Heart left ventricle (tissue), 16 donors: ENCODE results near the gene SLC6A20. TPM values are rescaled to one million over a fixed set of nuclear protein-coding genes. Genes with fewer than 3 reads are reported as not detected.
A peak's percentile ranks its signal among the peaks of the same experiment; 100 is the strongest.

Experiments
- ATAC-seq, 4 donors: fragments of 200-7000 bp; cut with Tn5 transposase; one replicate each; pipeline ENCODE4 v1.9.1; 2020 to 2022; ENCODE audit warnings: moderate library complexity in 4 of 4, mild to moderate bottlenecking in 3 of 4, moderate number of reproducible peaks in 1 of 4
- DNase-seq, 5 donors: peaks; one replicate each; pipeline ENCODE4 v3.0.0-alpha.2; 2020
- H3K27ac ChIP-seq, 12 donors: fragments of 200-600 bp; sonication (generic) in 4 of 12; one replicate each; pipeline versions ENCODE4 v1.5.0 to v1.8.0; 2016 to 2022; ENCODE audit warnings: mild to moderate bottlenecking in 2 of 12
- H3K27me3 ChIP-seq, 9 donors: fragments of 200-600 bp; sonication (generic) in 2 of 9; one replicate each; pipeline versions ENCODE4 v1.5.1 to v1.8.0; 2016 to 2022; ENCODE audit warnings: mild to moderate bottlenecking in 3 of 9
- H3K36me3 ChIP-seq, 9 donors: fragments of 200-600 bp; sonication (generic) in 2 of 9; one replicate each; pipeline versions ENCODE4 v1.5.0 to v1.8.0; 2018 to 2022; ENCODE audit warnings: mild to moderate bottlenecking in 2 of 9
- H3K4me1 ChIP-seq, 12 donors: fragments of 200-600 bp; sonication (generic) in 4 of 12; one replicate each; pipeline versions ENCODE4 v1.5.0 to v1.8.0; 2016 to 2022; ENCODE audit warnings: mild to moderate bottlenecking in 3 of 12
- H3K4me3 ChIP-seq, 12 donors: fragments of 200-600 bp; sonication (generic) in 4 of 12; one replicate each; pipeline versions ENCODE4 v1.5.0 to v1.8.0; 2017 to 2022; ENCODE audit warnings: mild to moderate bottlenecking in 9 of 12, moderate library complexity in 4 of 12
- H3K9me3 ChIP-seq, 12 donors: fragments of 200-600 bp; sonication (generic) in 4 of 12; one replicate each; pipeline versions ENCODE4 v1.5.0 to v1.8.0; 2016 to 2022; ENCODE audit warnings: mild to moderate bottlenecking in 1 of 12
- CTCF ChIP-seq, 12 donors: fragments of 200-600 bp; sonication (generic) in 4 of 12; IDR thresholded peaks; one replicate each; pipeline versions ENCODE4 v1.5.0 to v1.8.0; 2018 to 2022; ENCODE audit warnings: antibody characterized with exemption in 12 of 12, mild to moderate bottlenecking in 5 of 12
- POLR2A ChIP-seq, 2 donors: fragments of 450-650 bp; IDR thresholded peaks; one replicate each; pipeline ENCODE4 v1.6.1; 2017; ENCODE audit warnings: antibody characterized with exemption in 2 of 2, mild to moderate bottlenecking in 2 of 2, moderate library complexity in 2 of 2
- WGBS, 4 donors: extraction: QIAGEN DNeasy Blood & Tissue Kit in 2 of 4; methylation state at CpG; one replicate each; pipeline versions ENCODE4 v1.1.5 to v1.1.7; 2013 to 2018; 5-methylcytosine and 5-hydroxymethylcytosine counted together
- intact Hi-C, 10 donors: fragments of 100-400 bp; cut with DNase I; formaldehyde crosslinking; loops; one replicate each; pipeline versions ENCODE4 v1.11.1 to v1.14.2; 2022
- polyA plus RNA-seq, 2 donors: library from polyadenylated mRNA; stranded (reverse); fragments of 200-250 nt; gene quantifications; one replicate each; pipeline ENCODE4 v1.2.3, GENCODE V29; 2013
- total RNA-seq, 9 donors: library from RNA; depleted of rRNA in 2 of 9; stranded (reverse); fragments of >200 nt in 2 of 9; fragmentation: NEBNext Ultra II Directional in 3 of 9; extraction: Animal tissue kit (Norgen Biotek cat#: 25700) in 3 of 9; gene quantifications; one replicate each; pipeline versions ENCODE4 v1.1.0 to v1.2.4, GENCODE V29; 2016 to 2023
- donor health status: ischemic (EF 13 %, LVEDD 7.1; RV severe dilation, severe dysfunction).
- donor health status: healthy with polysubstance abuse.
- donor health status: DM: no; HTN: yes; CAD: no.
- donor health status: DM: no; HTN: no; CAD: no.
- donor health status: ischemic (EF 25% LVEDD 6.9; RV normal size, moderate dysfunction).
- donor health status: ischemic (EF 25% LVEDD 5.7; RV mildly dilated, moderate dysfunction).
- donor health status: healthy.
- donor health status: DM: yes; HTN: yes; CAD: no.
- donor health status: ischemic (EF 35%, LVEDD 5.7; RV mildly dilated, moderate dysfunction).
- donor health status: nonischemic (EF 11% LVEDD 7.7; RV severe dilation, severe dysfunction).
- donor health status: DM: yes; HTN: yes; CAD: no.
- donor health status: PGD.
- donor health status: ischemic (EF 29% LVEDD 5.4; RV normal size, mild dysfunction).
- donor health status: nonischemic (EF 23%, LVEDD 6.1; RV moderate dilation, normal function).

The SLC6A20 gene
- total and polyA plus RNA-seq, 11 donors, result 0.12 to 0.59 (median 0.19) TPM; not detected in 8

- Histone ChIP-seq H3K27ac (peak within 1 kb of the TSS in 7 of 12 donors; percentile 17 to 53 (median 38)), H3K9me3 (no peaks in the 10 kb centered on the region), H3K4me3 (peak within 1 kb of the TSS; percentile 67 to 98 (median 86)), H3K36me3 (peaks cover 0 to 7% (median 0%) of the 10 kb centered on the region in 9 donors), H3K27me3 (no peaks in the 10 kb centered on the region), H3K4me1 (peaks cover 0 to 16% (median 8%) of the 10 kb centered on the region in 12 donors)
- TF ChIP-seq CTCF (IDR thresholded peaks at IDR 0.05) (no peak), POLR2A (IDR thresholded peaks at IDR 0.05) (peak in 1 of 2 donors; percentile 44)
- ATAC-seq, result peak; percentile 94 to 99 (median 98)
- 3 to 11% (median 3%) methylated on average over 21 to 49 of the region's 49 CpGs for WGBS, 4 donors
- peak; percentile 90 to 95 (median 93) for DNase-seq
- intact Hi-C loops, result loop anchor here in 3 of 10 donors (5.0 to 10.0 kb wide), 2 partner anchors 233 to 235 kb away; no protein-coding TSS in a partner anchor
Observed at GRCh38 chr3:45841757-45842491, 45.6 kb upstream of the SLC6A20 start, which contains the start of gene LZTFL1. TSS of gene LZTFL1 (minus strand) at chr3:45842119. CDS start at chr3:45841991, 128 bp downstream.

GRCh38 chr3:45841420-45841756, 45.1 kb upstream of the SLC6A20 start:
- Histone ChIP-seq H3K4me3 (peak overlapping the region; percentile 67 to 98 (median 86)), H3K4me1 (peaks cover 0 to 16% (median 8%) of the 10 kb centered on the region in 12 donors), H3K27ac (peak overlapping the region in 7 of 12 donors; percentile 17 to 53 (median 38)), H3K9me3 (no peaks in the 10 kb centered on the region), H3K36me3 (peaks cover 0 to 12% (median 3%) of the 10 kb centered on the region in 9 donors), H3K27me3 (no peaks in the 10 kb centered on the region)
- intact Hi-C loops, result loop anchor here in 3 of 10 donors (5.0 to 10.0 kb wide), 2 partner anchors 233 to 236 kb away; no protein-coding TSS in a partner anchor
- 0 to 1% (median 1%) methylated on average over 14 to 15 of the region's 15 CpGs for WGBS, 4 donors
- DNase-seq (peak in 1 of 5 donors; percentile 24), ATAC-seq (peak in 3 of 4 donors; percentile 25 to 38 (median 32))
- TF ChIP-seq CTCF (IDR thresholded peaks at IDR 0.05), result no peak
- no peak for TF ChIP-seq POLR2A (IDR thresholded peaks at IDR 0.05)

- Histone ChIP-seq H3K4me3 (no peak overlapping the region), H3K4me1 (peaks cover 0 to 16% (median 8%) of the 10 kb centered on the region in 12 donors), H3K27ac (no peak overlapping the region), H3K36me3 (peaks cover 0 to 40% (median 32%) of the 10 kb centered on the region in 9 donors), H3K27me3 (no peaks in the 10 kb centered on the region), H3K9me3 (no peaks in the 10 kb centered on the region)
- ATAC-seq (no peak), DNase-seq (no peak)
- WGBS, 4 donors, result 94 to 98% (median 95%) methylated on average over 1 of the region's 1 CpG
- TF ChIP-seq CTCF (IDR thresholded peaks at IDR 0.05) (no peak), POLR2A (IDR thresholded peaks at IDR 0.05) (no peak)
- intact Hi-C loops, result loop anchor here in 2 of 10 donors (5.0 to 10.0 kb wide), 2 partner anchors 76 to 324 kb away; no protein-coding TSS in a partner anchor
Observed at GRCh38 chr3:45838466-45838865, 42.1 kb upstream of the SLC6A20 start.

GRCh38 chr3:45832699-45833098, 36.4 kb upstream of the SLC6A20 start:
- Histone ChIP-seq H3K9me3 (no peaks in the 10 kb centered on the region), H3K27ac (no peak overlapping the region), H3K27me3 (no peaks in the 10 kb centered on the region), H3K4me3 (no peak overlapping the region), H3K36me3 (peaks cover 0 to 97% (median 73%) of the 10 kb centered on the region in 9 donors), H3K4me1 (no peaks in the 10 kb centered on the region)
- 92 to 94% (median 93%) methylated on average over 5 of the region's 5 CpGs for WGBS, 4 donors
- no peak for ATAC-seq
- intact Hi-C loops, result loop anchor here in 8 of 10 donors (2.0 to 10.0 kb wide), 3 partner anchors 70 to 318 kb away; no protein-coding TSS in a partner anchor
- no peak for DNase-seq
- TF ChIP-seq CTCF (IDR thresholded peaks at IDR 0.05), result peak in 9 of 12 donors; percentile 7 to 48 (median 34)
- TF ChIP-seq POLR2A (IDR thresholded peaks at IDR 0.05), result no peak
